ENCODE measurements around the gene ITPK1.

- TF ChIP-seq CTCF (conservative IDR thresholded peaks at IDR 0.05 in 1 of 2, IDR thresholded peaks at IDR 0.05 in 1 of 2; ENCODE audit: extremely low read depth in 1 of 2, insufficient read depth in 1 of 2, low read depth in 1 of 2, low read length in 2 of 2), result no peak
- TF ChIP-seq EZH2 (IDR thresholded peaks at IDR 0.05; ENCODE audit: borderline replicate concordance, low read length), result no peak
Measured at GRCh38 chr14:93081876-93082570, 33.7 kb downstream of the ITPK1 start.

Data from mammary epithelial cell (primary cell).